ENCODE measurements around the gene NCBP2L. TPM values are rescaled to one million over a fixed set of nuclear protein-coding genes. Genes with fewer than 3 reads are reported as not detected.

NCBP2L gene
- total RNA-seq, 2 experiments from 2014 or later = not detected

DNA sequence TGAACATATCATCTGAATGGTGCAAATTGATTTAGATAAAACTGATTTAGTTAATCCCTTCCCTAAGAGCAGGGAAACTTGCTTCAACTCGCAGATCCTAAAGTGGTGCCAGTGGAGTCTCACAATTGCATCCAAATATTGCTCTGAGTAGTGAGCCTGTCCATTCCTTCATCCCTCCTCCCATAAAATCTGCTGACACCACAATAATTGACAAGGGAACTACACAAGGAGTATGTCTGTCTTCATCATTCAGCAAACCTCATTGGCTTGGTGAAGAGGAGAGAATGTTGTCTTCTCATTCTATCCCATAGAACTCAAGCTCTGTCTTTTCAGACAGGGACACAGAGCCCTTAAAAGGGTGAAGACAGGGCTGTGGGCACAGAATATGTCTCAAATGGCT is 52.3 kb downstream of the NCBP2L start:
- Histone ChIP-seq H3K36me3 (ENCODE audit: insufficient read depth, low read length) (no peaks in the 10 kb centered on the region), H3K9me3 (ENCODE audit: control insufficient read depth in 1 of 2, insufficient read depth in 1 of 2, low read length in 2 of 2) (no peaks in the 10 kb centered on the region), H3K4me3 (ENCODE audit: low read length) (no peak overlapping the region), H3K27me3 (ENCODE audit: control insufficient read depth in 1 of 2, insufficient read depth in 2 of 2, low read length in 2 of 2) (no peaks in the 10 kb centered on the region), H3K27ac (ENCODE audit: low read depth in 1 of 2, low read length in 2 of 2) (no peak overlapping the region), H3K4me1 (ENCODE audit: insufficient read depth, low read length) (peaks cover 17% of the 10 kb centered on the region)
- no peak overlapping the region for H3K4me3 Mint-ChIP-seq
- intact Hi-C loops (cut with DNase I, micrococcal nuclease) = loop anchor here in 1 of 2 experiments (5.0 kb wide), 1 partner anchor 53 kb away; the partner anchor contains the start of genes NCBP2L and TSC22D3
- no peaks in the 10 kb centered on the region for H3K9me3 Mint-ChIP-seq
- no peaks in the 10 kb centered on the region for H3K27me3 Mint-ChIP-seq
- no peak for DNase-seq
- H3K36me3 Mint-ChIP-seq (ENCODE audit: low read depth) = no peaks in the 10 kb centered on the region
- TF ChIP-seq, protein P1, sequence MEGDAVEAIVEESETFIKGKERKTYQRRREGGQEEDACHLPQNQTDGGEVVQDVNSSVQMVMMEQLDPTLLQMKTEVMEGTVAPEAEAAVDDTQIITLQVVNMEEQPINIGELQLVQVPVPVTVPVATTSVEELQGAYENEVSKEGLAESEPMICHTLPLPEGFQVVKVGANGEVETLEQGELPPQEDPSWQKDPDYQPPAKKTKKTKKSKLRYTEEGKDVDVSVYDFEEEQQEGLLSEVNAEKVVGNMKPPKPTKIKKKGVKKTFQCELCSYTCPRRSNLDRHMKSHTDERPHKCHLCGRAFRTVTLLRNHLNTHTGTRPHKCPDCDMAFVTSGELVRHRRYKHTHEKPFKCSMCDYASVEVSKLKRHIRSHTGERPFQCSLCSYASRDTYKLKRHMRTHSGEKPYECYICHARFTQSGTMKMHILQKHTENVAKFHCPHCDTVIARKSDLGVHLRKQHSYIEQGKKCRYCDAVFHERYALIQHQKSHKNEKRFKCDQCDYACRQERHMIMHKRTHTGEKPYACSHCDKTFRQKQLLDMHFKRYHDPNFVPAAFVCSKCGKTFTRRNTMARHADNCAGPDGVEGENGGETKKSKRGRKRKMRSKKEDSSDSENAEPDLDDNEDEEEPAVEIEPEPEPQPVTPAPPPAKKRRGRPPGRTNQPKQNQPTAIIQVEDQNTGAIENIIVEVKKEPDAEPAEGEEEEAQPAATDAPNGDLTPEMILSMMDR (IDR thresholded peaks at IDR 0.05) = no peak
- ChIA-PET POLR2A (no interaction called here), CTCF (no interaction called here)
- no peak for ATAC-seq (ENCODE audit: poor library complexity)
- H3K4me1 Mint-ChIP-seq (ENCODE audit: low read depth) = peaks cover 51% of the 10 kb centered on the region
- H3K27ac Mint-ChIP-seq = no peak overlapping the region

DNA sequence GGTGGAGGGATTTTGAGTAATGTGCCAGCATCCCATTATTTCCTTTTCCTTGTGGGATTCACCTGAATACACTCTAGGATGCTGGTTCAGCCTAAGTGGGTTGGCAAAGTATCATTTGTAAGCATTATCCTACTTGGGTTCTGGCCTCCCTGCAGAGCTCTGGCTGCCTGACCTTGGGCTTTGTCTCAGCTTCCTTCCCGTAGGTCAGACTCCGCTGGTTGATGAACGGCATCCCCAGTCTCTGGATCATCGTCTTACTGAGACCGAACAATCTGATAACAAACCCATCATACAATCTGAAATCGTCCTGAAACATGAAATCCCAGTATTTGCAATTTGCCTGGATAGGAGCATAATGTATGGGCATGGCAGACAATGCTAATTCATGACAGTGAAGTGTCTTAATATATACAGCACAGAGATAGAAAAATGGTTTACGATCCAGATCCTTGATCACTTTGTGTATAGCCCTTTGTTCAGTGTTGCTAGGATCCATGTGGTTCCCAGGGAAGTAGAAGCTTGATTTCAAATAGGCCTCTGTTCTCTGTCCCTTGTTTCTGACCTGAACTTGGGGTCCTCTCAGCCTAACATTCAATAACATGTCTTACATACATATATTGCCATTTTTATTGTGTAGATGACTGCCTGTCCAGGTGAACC is 53.7 kb downstream of the NCBP2L start:
- peaks cover 42% of the 10 kb centered on the region for H3K4me1 Mint-ChIP-seq (ENCODE audit: low read depth)

GRCh38 chrX:107834275-107835201 is 57.0 kb downstream of the NCBP2L start:
- TF ChIP-seq, protein P1 (IDR thresholded peaks at IDR 0.05) = no peak
- Histone ChIP-seq H3K9me3 (ENCODE audit: control insufficient read depth in 1 of 2, insufficient read depth in 1 of 2, low read length in 2 of 2) (no peaks in the 10 kb centered on the region), H3K27ac (ENCODE audit: low read depth in 1 of 2, low read length in 2 of 2) (no peak overlapping the region), H3K4me1 (ENCODE audit: insufficient read depth, low read length) (no peaks in the 10 kb centered on the region), H3K27me3 (ENCODE audit: control insufficient read depth in 1 of 2, insufficient read depth in 2 of 2, low read length in 2 of 2) (no peaks in the 10 kb centered on the region), H3K36me3 (ENCODE audit: insufficient read depth, low read length) (no peaks in the 10 kb centered on the region), H3K4me3 (ENCODE audit: low read length) (no peak overlapping the region)
- ATAC-seq (ENCODE audit: poor library complexity) (no peak), DNase-seq (no peak)
- ChIA-PET POLR2A (no interaction called here), CTCF (no interaction called here)
- H3K27me3 Mint-ChIP-seq = no peaks in the 10 kb centered on the region
- H3K36me3 Mint-ChIP-seq (ENCODE audit: low read depth) = no peaks in the 10 kb centered on the region
- no peaks in the 10 kb centered on the region for H3K9me3 Mint-ChIP-seq
- no peak overlapping the region for H3K4me3 Mint-ChIP-seq
- intact Hi-C loops (cut with DNase I, micrococcal nuclease) = no loop called here
- no peak overlapping the region for H3K27ac Mint-ChIP-seq
- H3K4me1 Mint-ChIP-seq (ENCODE audit: low read depth) = peaks cover 27% of the 10 kb centered on the region

More for the DNA sequence above, 53.7 kb downstream of the NCBP2L start:
- POLR2A ChIA-PET = no interaction called here
- H3K27me3 Mint-ChIP-seq = no peaks in the 10 kb centered on the region
- H3K27ac ChIP-seq (ENCODE audit: low read depth in 1 of 2, low read length in 2 of 2) = no peak overlapping the region
- CTCF ChIA-PET = no interaction called here
- H3K36me3 ChIP-seq (ENCODE audit: insufficient read depth, low read length) = no peaks in the 10 kb centered on the region
- H3K4me1 ChIP-seq (ENCODE audit: insufficient read depth, low read length) = peaks cover 11% of the 10 kb centered on the region
- H3K27ac Mint-ChIP-seq = no peak overlapping the region
- TF ChIP-seq, protein P1 (IDR thresholded peaks at IDR 0.05) = no peak
- H3K36me3 Mint-ChIP-seq (ENCODE audit: low read depth) = no peaks in the 10 kb centered on the region
- H3K27me3 ChIP-seq (ENCODE audit: control insufficient read depth in 1 of 2, insufficient read depth in 2 of 2, low read length in 2 of 2) = no peaks in the 10 kb centered on the region
- intact Hi-C loops (cut with DNase I, micrococcal nuclease) = no loop called here
- H3K4me3 ChIP-seq (ENCODE audit: low read length) = no peak overlapping the region
- no peaks in the 10 kb centered on the region for H3K9me3 ChIP-seq (ENCODE audit: control insufficient read depth in 1 of 2, insufficient read depth in 1 of 2, low read length in 2 of 2)
- no peaks in the 10 kb centered on the region for H3K9me3 Mint-ChIP-seq
- ATAC-seq (ENCODE audit: poor library complexity) (no peak), DNase-seq (no peak)
- no peak overlapping the region for H3K4me3 Mint-ChIP-seq

Data from CD4-positive, alpha-beta T cell (primary cell).